Midbrain (tissue), 1 donor: ENCODE measurements around the gene FARS2.

Experiments
- DNase-seq: peaks from one replicate; lab custom pipeline; 2025; lab: John Stamatoyannopoulos, UW

Gene FARS2

DNA sequence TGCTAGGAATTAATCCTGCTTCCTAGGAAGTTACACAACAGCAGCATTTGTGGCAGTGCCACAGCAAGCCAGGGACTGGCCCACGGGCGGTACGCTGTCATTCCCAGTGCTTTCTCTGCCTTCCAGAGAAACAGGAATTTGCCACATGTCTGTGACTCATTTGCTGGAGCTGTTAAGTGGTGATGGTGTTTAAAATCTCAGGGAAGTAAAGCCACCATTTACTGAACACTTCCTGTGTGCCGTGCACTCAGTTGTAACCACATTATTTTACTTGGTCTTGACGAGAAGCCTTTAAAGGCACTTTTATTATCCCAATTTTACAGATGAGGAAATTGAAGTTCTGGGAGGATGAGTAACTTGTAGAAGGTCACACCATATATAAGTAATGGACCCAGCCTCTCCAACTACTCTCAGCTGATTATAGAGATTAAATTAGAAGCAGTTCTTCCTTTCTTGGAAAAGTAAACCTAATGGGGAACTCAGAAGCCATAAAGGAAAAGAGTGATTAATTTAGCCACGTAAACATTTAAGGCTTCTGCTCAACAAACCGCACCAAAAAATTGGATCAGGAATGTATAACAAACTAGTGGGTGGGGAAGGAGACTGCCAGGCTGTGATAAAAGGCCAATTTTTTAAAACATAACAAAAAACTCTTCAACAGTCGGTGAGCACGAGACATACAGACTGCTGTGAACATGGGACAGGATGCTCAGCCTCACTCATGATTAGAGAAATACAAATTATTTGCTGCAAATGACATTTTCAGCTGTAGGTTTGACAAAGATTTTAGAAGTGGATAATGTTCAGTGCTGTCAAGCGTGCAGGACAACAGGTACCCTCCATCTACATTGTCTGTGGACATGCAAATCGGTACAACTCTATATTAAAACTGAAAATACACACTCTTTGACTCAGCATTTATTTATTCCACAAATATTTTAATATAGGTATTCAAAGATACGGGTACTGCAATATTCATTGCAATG lies 434.2 kb downstream of the FARS2 start:
- DNase-seq, result no peak

DNA sequence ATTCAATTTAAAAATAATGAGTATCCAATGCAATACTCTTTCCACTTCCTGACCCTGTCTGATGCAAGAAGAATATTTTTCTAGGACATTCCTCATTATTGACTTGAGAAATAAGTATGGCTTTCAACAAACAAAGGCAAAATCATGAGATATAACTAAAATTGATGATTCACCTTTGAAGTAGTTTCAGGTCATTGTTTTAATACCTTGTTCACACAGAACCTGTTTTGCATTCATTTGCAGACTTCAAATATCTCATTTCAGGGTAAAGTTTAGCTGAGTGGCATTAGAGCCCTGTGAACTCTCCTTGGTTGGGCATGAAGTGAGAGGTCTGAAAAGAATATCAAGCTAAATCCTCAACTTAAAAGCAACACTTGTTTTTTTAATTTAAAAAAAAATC lies 436.2 kb downstream of the FARS2 start:
- DNase-seq, result no peak

DNA sequence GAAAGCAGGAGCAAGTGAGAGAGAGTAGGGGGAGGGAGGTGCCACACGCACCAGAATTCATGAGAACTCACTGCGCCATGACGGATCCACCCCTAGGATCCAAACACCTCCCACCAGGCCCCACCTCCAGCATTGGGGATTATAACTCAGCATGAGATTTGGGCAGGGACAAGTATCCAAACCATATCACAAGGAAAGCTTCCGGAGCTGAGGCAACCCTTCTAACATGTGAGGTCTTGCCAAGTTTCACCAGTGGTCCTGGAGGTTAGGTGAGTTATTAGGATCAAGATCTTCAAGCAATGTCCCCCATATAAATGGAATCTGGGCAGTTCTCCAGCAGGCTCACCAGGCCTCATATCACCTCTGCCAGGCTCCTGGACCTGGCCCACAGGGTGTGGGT lies 437.0 kb downstream of the FARS2 start:
- no peak for DNase-seq

DNA sequence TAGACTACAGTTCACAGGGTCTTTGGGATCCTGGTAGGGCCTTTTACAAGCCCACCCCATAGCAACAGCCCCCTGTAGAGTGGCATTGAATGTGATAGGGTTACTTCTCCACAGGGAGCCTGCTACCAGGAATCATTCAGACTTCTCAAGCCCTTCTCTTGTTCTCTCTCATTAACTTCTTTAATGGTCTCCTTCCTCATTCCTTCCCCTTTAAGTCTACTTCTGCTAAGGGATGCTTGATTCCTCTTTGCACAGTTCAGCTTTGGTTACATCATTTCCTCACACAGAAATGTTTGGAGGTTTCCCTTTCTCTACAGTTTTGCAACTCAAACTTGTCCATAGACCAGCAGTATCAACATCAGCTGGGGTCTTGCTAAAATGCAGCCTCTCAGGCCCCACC lies 437.8 kb downstream of the FARS2 start:
- peak; percentile 21 for DNase-seq

DNA sequence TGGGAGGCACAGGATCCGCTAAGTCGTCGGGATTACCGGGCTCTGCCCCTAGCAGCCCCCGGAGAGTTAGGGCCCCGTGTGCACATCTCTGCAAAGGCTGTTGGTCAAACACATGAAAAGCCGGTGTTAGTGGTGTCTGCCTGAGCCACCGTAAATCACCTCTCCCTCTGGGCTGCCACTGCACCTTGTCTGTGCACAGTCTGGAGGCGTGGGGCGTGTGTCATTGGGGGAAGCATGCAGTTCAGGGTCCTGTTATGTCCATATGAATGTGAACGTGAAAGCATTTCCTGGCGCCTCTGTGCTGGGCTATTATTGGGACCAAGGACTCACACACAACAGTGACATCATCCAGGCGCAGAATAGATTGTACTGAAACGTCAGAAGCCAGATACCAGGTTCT lies 439.9 kb downstream of the FARS2 start:
- DNase-seq, result no peak

DNA sequence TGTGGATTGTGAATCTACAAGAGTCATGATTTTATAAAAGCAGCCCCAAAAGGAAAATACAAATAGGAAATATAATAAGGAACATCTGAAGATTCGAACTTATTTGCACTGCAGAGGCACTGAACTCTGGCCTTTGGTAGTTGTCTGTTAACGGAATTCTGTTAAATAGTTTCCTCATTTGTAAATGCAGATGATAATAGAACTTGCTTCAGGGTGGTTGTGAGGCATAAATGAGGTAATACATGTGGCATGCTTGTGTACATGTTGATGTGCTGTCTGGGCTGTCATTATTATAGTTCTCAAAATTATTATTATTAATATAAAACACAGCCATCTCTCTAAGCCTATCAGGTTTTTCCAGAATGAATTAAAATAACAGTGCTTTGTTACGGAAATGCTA lies 443.4 kb downstream of the FARS2 start:
- no peak for DNase-seq

DNA sequence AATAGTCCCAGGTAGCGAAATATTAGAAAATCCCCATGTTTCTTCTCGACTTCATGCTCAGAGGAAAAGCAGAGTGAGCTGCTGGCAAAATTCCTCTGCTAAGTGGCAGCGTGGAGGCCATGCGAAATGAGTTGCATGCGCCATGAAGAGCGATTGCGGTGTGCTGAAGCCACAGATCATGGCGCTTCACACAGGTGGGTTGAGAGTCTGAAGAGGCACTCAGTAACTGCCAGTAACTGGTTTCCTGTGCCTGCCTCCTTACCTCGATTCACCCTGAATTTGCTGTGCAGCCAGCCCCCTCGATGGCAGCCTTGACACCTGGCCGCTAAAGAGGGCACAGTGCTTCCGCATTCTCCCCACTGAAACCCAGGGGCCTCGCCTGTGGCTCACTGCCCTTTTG lies 443.9 kb downstream of the FARS2 start:
- no peak for DNase-seq

DNA sequence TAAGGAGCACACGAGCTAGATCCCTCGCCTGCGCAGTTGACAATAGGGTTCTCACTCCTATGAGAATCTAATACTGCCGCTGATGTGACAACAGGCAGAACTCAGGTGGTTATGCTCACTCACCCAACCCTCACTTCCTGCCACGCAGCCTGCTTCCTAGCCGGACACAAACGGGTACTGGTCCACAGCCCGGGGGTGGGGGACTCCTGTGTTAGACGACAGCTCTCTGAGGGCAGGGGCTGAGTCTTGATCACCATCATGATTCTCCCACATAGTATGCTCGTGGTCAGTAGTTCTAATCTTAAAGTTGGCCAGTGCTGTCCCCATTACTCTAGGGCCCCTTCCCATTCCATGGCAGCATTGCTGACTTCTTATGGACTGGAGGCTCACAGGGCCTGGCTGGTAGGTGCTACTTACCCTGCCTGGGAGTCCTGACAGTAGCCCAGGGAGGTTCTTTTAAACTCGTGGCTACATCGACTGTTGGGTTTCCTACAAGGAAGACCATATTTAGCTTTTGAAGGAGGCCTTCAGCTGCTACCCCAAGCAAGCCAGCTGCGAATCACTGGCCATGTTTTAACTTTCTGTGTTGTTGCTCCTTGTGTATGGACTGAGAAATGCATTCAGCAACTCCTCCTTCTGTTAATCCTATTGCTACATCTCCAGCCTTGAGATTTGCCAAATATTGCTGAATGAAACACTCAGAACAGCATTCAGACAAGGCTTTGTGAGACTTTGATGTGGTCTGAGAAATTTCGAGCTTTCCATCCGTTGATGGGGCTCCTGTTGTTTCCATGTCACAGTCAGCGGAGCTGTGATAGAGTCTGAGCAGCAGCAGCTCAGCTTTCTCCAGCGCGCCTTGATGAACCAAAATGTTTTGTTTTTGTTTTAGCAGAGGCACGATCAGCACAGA lies 445.1 kb downstream of the FARS2 start:
- no peak for DNase-seq

DNA sequence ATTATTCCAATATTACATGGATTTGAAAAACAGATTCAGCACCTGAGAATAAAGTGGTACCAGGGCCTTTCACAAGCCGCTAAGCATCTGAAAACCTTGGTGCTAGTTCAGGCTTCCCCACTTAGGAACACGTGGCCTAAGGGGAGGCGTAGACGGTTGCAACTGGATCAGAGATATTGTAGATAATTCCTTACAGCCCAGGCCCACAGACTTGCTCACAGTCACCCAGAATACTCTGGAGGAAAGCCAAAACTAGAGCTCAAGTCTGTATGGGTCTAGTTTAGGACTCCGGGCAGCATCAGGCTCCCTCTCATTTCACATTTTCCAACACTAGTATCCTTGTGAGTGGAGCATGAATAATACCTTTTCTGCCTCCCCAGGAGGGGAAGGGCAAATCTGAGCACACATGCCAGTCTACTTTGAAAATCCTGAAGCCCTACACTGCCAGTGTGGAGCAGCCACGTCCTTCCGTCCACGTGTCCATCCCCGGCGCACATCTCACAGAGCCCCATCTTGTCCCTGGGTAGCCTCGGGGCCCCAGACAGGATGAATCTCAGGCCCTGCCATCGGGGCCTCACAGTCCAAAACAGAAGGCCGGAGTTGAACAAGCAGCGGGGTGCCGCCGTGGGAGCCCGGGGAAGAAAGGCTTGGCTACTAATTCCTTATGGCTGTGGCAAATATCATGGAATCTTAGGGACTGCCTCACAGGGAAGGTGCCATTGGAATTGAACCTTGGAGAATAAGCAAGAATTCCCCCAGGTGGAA lies 446.1 kb downstream of the FARS2 start:
- DNase-seq, result no peak

DNA sequence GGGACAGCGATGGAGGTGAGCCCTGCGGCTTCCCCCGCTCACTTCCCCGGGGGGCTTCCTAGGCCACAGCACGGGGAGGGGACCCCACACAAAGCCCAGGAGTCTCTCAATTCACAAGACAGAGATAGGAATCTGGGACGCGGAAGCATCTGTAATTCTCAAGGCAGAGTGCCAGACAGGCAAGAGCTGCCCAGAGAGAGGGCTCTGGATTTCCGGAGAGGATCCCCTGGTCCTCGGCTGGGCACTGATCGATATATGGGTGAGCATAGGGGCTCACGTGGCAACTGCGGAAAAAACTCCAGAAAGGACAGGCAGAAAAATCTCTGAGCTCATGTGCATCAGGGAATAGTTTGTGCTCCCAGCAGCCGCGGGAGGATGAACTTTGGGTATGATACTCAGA lies 449.2 kb downstream of the FARS2 start:
- no peak for DNase-seq

DNA sequence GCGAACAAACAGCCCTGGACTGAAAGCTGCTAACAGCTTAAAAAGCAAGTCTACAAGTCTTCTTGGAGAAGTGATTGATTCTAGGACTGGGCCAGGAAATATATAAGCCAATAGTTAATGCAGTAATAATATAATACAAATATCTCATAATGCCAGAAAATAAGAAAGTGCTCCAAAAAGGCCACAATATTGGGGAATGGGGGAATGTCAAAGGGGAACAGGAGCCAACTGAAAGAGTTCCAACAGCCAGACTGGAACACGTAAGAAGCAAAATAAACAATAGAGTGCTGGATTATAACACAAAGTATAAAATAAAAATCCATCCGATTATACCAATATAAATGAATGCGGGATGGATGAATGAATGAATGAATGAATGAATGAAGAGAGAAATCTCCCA lies 449.6 kb downstream of the FARS2 start:
- DNase-seq, result no peak

DNA sequence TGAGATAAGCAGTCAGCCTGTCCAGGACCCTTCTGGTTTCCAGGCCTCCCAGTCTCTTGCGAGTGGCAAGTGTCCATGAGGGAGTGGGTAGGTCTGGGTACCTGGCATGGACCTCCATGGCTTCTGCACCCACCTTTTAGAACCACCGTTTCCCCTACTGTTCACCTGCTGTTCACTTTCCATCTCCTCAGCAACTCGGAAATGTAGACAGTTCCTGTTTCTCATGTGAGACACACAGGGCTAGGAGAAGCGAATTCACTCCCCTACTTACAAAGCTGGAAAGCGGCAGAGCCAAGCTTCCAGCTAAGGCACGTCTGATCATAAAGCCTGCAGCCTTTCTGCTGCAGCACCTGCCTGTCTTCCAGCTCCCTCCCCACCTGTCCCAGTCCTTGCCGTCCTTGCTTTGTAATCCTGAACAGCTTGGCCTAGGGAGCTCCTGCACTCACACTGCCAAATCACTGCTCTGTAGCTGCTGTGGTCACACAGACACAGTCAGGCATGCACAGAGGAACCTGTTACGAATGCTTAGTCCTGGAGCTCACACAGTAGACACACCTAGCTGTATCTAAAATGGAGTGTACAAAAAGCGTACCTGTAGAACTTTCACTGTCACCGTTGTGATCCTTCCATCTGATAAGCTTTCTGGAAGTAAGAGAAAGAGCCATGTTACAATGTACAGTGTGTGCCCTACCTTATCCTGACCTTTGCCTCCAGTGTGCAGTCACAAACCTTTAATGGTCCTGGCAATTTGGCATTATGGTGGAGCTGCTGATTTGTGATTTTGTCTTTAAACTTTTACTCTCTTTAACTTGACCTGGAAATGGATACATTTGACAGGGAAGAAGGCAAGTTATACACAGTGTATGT lies 451.3 kb downstream of the FARS2 start:
- DNase-seq, result no peak

DNA sequence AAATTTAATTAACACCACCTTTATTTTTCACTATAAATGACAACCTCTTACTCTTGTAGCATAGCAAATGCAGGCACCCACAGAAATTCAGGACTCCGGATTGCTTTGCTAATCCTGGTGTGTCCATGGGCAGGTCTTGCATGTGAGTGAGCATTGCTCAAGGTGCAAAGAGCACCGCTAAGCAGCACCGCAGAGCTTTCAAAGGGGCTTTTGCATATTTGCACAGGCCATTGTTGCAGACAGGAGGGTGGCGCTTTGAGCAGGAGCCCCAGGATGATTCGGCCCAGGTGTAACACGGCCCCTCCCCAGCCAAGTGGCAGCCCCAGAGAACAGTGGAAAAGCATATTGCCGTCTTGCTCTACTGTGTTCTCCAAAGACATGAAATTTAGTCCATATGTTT lies 452.2 kb downstream of the FARS2 start:
- DNase-seq, result no peak

DNA sequence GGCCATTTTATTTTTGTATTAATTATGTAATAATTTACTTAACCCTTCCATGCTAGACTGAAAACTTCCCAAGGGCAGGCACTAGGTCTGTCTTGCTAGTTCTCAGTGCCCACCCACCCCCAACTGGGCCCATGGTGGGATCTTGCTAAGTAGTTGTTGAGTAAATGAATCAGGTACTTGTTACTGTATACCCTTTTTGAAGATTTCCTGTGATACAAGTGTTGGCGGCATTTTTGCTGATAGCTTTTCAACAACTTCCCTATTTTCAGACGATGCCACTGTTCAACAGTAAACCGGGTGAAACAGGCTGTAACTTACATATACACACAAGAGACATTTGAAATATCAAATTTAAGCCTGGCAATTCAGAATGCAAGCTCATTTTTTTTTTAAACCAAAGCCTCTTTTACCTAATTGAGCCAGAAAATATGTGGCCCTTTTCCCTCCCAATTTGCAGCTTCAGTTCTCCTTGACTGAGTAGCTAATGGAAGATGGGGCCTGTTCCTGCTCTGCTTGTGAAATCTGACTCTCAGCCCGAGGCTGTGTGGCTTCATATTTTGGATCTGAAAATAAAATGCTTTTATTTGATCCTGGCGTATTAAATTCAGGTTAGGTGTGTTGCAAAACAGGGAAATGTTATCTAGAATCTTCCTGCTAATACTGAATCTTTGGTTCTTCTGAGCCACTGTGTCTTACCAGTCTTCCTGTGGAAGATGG lies 457.1 kb downstream of the FARS2 start:
- DNase-seq, result no peak

DNA sequence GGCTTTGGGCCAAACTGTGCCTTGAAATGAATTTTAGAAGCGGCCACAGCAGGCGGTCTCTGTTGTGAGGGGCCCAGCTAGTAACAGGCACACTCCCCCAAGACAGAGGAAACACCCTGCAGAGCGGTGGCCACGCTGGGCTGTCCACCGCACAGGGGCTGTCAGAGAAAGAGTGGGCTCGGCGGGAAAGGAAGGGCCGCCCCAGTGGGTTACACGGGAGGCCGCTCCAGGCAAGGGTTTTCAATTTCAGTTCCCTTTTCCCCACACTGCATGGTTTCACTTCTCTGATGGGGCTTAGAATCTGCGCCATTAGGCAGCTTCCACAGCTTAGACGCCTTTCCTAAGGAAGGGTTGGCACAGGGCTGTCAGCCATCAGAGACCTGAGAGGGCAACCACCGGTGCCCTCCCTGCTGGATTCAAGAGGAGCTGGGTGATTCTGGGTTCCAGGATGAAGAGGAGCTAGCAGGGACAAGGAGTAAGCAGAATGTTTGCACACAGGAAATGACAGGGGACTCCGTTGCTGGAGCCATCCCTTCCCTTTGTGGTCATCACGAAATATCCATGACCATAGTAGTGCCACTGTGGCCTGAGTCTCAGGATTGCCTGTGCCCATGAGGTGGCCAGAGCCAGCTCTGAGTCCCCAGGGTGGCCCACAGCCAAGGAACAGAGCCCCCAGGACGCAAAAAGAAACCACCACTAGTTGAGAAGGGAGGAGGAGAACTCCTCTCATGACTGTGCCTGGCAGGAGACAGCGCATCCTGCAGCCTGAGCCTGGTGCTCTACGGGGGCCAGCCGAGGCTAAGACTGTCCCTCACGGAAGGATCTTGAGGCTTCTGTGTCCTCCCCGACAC lies 462.8 kb downstream of the FARS2 start:
- peak; percentile 11 for DNase-seq

DNA sequence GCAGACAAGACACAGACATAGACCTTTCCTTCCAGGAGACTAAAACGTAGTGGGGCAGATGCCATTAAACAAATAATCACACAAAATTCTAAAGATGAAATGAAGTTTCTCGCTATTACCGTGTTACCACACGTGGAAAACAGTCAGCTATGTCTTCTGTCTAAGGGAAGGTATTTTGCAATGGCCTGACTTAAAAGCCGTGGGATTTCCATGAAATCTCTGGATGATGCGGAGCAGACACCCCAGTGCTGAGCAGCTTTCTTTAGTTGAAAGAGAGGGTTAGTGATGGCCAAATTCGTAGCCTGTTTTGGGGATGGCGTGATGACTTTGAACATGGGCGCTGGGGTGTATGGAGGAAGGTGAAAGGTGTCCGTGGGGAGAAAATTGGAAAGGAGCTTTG lies 463.6 kb downstream of the FARS2 start:
- DNase-seq, result no peak

DNA sequence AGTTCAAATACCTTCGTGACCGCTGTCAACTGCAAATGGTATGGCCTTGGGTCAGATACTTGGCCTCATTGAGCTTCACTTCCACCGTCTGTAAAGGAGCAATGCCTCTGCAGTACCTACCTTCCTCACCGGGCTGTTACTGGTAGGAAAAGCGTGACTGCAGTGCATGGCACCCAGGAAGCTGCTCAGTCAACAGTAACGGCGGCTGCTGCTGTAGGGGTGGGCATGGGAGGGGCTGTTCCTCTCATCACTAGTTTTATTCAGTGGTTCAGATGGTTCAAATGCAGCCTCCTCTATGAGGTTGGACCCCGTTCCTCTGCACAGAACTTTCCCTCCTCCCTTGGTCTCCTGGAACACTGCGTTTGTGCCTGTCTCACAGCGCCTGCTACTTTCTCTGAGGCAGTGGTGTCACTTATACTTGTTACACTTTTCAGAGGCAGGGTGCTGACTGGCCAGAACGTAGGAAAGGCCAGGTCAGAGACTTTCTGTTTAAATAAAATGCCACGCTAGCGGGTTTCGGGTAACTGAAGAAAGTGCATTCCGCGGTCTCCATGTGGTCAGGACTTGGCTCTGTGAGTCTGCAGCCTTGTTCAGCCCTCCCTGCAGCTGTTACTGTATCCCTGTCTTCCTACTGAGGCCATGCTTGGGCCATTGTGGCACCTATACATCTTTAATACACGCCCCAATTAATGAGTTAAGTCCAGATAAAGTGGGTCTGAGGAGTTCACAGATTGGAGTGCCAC lies 465.8 kb downstream of the FARS2 start:
- no peak for DNase-seq

DNA sequence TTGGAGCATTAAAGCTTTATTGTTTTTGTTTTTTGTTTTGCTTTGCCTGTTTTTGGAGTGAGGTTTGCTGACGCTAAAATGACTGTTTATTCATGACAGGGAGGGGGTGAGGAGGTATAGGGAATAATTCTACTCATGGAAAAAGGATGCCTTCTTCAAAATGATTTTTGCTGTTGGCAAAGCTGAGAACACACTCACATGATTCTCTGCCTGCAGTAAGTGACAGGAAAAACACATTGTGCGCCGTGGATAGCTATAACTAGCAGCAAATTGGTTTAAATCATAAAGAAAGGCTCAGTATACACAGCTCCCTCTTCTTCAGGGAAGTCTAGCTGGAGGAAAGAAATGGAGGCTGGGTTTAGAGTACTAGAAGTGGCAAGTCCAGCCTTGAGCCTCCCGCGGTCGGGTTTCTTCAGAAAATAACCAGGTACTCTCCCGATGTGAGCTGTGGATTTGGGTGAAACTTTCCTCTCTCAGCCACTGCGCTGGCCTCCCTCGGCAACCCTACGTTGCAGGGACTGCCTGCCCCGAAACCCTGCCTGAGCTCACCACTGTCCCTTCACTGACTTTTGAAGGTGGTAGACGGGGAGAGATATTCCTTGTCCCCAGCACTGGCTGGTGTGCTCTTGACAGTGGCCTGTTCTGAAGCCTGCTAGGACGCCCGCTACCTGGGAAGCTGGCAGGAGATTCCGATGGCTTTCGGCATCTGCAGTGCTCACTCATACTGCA lies 467.2 kb downstream of the FARS2 start:
- DNase-seq, result no peak
